ENCODE results near the gene AMOTL2.

Gene AMOTL2

DNA sequence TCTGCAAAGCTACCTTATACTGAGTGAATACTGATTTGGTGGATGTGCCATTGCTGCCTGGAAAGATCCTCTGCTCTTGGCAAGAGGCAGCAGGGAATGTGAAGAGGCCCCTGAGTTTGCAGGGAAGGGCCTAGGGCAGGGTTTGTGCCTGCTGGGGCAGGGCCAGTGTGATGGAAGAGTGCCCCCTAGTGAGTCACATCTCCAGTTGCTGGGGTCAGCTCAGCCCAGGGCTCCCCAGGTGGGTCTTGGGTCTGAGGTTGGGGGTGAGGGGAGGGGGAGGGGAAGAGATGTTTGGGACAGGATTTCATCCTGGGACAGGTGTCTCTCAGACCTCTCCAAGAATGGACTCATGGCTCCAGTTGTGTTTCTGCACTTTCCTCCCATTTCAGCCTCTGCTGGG is 4.1 kb upstream of the AMOTL2 start:
- no peak for DNase-seq

DNA sequence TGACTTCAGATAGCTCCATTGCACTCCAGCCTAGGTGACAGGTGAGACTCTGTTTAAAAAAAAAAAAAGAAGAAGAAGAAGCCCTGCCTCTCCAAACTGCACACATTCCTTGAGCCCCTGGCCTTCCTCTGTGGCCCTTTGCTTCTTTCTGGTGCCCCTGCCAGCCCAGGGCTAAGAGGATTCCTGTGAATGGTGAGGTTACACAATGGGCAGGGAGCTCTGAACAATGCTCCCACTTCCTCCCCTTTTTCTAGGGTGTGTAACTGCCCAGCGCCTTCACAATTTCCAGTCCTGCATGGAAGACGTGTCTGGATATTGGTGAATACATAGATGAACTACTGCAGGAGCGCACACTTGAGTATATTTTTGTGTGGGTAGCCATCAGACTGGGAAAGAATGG is 3.6 kb upstream of the AMOTL2 start:
- no peak for DNase-seq

DNA sequence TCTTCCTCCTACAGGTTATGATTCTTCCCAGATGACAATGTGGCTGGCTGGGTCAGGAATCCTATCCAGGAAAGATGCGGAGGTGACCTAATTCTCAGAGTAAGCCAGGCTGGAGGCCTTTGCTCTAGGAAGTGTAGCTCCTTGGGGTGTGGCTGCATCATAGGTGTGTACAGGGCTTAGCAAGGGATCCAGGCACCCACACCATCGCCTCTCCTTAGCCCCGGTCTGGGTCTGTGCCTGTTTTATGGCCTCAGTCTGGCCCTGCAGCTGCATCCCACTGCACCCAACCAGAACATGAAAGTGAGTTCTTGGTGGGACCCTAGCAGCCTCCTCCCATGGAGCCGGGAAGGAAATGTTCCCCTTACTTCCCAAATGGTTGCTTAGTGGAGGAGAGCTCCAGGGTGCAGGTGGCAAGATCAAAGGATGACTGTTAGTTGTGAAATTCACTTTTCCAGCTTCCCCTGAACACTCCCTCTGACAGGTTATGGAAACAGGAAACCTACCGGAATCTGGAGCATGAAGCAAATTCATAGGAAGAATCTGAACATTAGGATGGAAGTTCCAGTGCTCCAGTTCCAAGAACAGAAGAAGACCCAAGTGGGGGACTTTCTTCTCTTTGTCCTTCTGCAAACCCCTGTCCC is 2.7 kb upstream of the AMOTL2 start:
- DNase-seq, result peak; percentile 48

DNA sequence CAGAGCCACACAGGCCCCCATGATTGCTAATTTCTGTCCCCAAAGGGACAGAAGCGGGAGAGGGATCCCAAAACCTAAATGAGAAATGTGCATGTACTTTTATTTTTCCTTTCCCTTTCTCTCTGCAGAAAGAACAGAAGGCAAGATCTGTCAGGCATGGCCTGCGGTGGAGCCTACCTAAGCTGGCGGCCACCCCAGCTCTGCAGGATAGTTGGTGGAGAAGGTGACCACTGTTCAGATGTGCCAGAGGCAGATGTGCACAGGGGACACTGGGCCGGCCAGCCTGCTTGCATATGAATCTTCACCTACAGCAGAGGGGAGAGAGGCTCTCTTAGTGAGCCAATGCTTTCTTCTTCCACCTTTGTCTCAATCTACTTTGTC is 2.1 kb upstream of the AMOTL2 start:
- no peak for DNase-seq

DNA sequence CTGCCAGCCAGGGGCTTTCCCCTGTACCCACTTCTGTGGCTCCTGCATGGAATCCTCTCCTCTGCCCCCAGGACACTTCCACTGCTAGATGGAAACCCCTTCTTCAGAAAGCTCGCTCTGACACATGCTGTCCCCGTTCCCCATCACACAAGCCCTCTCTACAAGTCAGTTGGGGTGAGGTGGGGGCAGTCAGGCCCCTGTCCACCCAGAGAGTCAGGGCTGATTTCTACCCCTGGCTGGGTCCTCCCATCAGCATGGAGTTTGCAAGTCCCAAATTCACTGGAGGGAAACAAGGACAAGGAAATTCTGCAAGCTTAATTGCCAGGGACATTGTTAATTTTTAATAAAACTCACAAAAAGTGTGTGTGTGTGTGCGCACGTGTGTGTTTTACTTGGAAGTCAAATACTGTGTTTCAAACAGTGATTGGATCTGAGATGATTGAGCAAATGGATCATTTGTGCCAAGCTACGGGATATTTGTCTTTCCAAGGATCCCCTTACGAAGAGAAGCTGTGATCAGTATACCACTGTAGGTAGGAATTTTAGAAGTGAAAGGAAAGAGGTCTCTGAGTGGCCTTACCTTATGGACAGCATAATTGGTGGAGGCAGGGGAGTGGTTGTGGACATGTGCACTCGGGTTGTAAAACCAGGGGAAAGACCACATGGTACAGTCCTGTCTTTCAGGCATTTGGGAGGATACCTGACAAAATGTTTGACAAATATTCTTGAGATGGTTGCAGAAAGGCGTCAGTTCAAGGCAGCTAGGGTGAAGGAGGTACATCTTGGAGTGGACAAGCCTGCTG is 1.5 kb upstream of the AMOTL2 start:
- DNase-seq, result no peak

DNA sequence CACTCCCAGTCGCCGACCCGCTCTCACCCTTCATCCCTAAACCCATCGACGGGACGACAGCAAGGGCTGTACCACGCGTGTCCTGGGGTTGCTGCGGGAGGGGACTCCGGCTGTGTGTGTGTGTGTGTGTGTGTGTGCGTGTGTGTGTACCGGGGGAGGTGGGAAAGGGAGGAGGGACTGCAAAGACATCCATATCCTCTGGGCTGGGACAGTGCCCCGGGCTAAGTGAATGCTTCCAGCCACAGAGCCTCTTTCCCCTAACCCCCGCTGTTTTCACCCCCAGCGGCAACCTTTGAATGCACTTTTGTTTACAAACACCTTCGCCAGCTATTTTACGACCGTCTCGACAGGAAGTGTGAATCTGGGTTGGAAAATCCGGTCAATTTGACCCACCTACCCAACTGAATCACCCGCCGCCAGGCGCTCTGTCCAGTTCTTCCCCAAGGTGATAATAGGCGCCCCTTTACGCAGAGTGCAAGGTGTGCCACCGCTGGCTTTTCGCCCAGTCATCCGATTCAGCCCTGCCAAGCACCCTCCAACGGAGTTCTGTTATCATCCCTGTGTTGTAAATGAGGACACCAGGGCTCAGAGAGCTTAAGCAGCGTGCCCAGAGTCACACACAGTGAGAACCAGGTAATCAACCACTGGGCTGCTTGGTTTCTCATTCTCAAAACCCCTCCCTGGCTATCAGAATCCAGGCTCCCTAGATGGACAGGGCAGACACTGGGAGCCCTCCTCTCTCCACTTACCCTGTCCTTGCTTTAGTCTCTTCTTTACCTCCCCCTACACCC is 739 bp upstream of the AMOTL2 start:
- DNase-seq, result no peak

DNA sequence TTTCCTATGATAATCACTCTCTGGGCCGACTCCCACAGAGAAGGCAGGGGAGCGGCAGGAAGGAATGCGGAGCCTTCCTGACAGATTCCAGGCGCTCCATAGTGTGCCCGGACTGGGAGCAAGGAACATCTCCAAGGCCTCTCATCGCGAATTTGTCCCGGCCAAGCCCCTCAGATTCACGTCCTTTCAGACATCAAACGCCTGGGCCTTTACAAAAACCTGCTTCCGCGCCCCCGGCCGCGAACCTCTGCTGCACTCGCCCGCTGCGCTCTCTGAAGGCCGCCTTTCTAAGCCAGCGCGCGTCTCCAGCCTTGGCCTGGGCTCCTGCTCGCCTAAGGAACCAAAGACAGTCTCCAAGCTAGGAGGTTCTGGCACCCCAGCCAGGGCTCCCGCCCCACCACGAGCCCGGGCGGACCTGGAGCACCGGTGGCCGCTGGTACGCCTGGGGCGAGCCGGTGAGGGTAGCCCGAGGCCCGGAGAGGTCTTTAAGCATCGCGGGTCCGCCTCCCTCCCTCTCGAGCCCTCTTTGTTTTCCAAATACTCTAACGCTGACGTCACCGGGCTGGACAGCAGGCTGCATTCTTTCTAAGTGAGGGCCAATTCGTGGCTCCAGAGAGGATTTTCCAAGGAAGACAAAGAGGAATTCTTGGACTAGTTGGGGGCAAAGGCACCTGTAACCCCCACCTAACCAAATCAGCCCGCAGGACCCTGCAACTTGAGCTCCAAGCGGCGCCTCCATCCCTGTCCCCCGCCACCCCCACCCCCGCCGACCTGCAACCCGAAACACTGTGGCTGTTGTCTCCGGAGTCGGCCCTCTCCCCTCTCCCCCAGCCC is 759 bp downstream of the AMOTL2 start:
- DNase-seq, result no peak

DNA sequence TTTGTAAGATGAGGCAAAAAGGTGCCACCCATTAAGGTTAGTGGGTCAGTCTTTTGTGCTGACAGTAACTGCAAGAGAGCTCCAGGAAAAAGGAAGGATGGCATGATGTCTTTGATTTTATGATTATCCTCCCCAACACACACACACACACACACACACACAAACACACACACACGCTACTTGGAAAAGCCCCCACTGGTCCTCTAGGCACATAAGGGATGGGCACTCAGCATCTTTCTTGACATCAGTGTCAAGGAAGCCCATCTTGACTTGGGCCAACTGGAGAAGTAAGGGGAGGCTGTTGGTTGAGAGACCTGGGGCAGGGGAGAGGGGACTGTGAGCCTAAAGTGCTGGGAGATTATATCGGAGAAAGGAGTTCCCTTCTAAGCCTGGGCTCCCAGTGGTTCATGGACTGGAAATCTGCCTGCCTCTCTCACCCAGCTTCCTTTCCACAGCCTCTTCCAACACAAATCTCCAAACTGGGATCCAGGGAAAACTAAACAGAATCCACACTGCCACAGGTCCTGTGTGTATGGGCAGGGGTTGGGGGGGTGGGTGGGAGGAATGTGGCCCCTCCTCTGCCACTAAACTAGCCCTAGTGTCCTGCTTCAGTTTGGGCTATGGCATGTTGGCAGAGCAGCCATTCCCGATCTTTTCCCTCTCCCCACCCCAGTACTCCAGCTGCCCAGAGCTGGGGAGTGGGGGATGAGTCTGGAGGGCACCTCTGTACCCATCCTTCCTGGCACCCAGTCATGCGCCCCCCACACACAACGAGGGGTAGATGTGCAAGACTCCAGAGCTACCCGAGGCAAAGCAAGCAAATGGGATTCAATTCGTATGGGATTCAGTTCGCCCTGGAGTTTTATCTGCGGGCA is 1.6 kb downstream of the AMOTL2 start:
- no peak for DNase-seq

DNA sequence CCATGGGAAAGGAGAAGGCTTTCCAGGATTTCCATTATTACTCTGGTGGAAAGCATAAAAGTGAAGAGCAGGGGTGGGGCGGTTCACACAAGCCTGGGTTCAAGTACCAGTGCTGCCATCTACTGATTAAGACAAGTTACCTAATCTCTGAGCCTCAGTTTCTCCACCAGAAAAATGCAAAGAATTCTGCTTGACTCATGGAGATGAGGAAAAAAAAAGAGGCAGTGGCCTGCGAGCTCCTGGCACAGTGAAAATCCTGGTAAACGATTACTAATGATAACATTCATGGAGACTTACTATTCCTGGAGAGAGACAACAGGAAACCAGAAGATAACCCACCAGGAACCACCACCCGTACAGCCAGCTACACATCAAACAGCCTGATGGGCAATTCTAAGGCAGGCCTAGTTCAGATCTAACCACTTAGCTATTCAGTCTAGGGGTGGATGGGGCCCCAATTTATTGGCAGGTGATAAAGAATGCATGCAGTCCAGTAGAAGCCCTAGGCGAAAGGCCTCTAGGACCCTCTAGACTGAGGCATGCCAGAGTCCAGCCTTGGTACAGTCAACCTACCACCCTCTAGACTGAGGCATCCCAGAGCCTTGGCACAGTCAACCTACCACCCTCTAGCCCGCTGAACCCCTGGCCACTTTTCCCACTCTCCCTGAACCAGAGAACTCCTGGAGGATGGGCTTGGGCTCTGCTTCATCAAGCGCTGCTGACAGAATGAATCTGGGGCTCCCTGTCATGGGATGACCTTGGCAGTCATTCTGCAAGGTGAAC is 2.5 kb downstream of the AMOTL2 start:
- no peak for DNase-seq

DNA sequence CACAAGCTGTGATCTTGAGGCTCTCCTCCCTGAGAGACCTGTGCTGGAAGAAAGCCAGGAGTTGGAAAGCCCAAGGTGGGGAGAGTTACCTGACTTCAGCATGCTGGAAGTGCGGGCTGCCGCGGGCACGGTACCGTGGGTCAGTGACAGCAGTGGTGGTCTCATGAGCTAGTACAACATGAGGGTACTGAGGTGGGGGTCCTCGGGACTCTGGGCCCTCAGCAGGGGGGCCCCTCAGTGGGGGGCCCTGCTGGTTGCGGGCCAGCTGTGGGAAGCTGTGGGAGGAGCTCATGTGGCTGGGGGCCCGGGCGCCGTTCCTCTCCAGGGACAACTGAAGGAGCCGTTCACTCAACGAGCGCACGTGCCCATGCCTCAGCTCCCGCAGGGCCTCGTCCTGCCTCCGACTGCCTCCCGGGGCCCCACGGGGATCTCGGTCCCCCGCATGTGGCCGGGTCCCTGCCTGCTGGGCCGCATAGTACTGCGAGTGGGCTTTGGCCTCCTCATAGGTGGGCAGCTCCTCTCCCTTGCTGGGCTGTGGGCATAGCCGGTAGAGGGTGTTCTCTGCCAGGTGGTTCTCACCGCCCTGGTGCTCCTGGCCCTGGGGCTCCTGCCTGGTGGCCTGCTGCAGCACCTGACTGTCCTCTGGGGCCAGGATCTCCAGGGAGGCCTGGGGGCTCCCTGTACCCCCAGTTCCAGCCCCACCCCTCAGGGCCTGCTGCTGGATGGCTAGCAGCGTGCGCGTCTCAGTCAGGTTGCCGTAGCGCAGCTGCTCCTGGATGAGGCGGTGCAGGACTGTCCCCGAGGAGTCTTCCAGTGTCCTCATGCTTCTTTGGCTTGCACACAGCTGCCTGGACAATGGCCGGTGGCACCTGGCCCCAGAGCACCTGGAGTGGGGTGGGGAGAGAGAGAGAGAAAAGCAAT is 3.4 kb downstream of the AMOTL2 start:
- DNase-seq, result no peak

DNA sequence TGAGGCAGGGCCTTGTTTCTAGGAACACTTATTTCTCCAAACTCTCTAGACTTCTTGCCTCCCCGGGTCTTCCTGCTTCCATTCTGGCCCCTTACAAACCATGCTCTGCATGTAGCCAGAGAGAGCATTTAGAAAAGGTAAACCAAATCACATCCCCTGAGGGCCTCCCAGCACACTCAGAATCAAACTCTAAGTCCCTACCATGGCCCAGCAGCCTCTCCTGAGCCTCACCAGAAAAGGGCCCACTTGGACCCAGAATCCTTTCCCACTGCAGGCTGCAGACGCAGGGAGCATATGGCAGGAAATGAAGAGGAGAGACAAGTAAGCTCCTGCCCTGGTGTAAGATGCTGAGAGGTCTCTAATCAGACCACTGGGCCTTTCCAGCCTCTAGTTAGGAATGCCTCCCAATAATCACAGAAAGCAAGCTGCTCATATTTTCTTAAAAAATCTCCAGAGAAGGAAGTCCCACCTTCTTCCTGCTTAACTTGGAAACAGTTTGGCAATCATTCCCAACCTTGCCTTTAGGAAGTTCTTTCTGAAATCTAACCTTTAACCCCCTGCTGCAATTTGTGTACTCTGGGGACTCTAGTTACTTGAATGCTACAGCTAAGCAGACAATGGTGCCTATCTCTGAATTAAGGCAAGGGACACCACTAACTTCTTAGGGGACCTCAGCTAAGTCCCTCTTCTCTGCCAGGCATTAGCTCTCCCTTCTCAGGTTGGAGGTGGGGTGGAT is 4.2 kb downstream of the AMOTL2 start:
- no peak for DNase-seq

DNA sequence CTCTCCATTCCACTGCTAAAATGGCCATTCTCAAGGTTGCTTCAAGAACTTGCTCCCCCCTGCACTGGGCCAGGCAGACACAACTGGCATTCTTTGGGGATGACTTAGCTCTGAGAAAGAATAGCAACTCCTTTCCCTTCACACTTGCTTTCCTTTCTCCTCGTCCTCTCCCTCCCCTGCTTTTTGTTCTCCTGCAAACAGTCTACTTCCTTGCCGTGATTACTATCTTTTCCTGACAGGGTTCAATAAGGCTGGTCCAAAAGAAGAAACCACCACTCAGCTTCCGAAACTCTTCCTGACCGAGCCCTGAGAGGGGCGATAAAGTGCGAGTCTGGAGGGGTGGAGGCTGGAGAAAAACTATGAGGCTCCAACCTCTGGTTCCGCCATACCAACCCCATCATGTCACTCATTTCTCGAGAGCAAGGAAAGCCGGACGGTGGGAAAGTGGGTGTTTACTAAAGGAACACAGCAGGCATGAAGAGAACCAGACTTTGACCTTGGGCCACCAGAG is 5.0 kb downstream of the AMOTL2 start:
- no peak for DNase-seq

DNA sequence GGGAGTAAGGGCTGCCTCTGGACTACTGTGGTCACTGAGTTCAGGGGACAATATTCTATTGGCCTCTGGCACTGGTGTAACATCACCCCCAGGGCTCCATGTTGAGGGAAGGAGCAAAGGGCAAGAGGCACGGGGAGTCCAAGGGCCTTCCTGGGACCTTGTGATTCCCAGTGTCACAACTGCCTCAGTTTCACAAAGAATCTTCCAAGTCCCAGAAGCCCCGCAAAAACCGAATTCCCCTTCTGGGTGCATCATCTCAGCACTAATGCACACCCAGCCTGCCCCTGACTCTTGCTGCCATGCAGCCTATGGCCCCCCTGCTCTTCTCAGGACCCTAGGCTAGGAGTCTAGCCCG is 5.5 kb downstream of the AMOTL2 start:
- no peak for DNase-seq

DNA sequence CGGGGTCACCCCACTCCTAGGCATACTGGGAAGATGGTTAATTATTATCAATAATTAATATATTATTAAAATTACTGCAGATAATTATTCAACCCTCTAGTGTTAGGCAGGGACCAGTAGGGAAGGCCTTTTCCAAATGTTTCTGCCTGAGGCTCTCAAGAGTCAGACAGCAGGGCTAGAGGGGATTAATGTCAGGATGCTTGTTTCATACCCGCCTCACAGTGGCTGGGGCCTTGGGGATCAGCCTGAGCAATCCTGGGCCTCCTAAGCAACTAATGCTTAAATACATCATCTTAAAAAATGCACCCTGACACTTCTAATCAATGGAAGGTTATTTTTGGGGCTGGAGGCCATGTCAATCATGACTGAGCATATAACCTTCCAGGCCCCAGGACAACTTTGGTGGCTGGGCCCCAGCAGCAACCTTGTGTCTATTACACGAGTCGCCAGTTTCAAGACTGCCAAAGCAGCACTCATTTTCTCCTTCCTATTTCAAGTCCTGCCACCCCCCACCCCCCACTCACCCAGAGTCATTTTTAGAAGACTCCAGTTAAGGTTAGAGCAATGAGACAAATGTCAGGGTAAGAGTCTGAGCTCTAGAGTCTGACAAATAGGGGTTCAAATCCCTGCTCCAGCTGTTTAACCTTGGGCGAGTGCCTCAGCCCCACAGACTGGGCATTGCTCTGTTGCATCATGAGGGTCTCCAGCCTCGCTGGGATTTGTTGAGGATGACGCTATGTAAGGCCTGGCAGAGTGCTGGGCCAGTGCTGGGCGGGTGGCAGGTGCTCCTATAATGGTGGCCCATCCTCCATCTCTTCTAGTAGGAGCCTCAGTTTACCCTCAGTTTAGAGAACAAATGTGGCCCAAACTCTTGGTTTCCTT is 6.1 kb downstream of the AMOTL2 start:
- DNase-seq, result no peak

DNA sequence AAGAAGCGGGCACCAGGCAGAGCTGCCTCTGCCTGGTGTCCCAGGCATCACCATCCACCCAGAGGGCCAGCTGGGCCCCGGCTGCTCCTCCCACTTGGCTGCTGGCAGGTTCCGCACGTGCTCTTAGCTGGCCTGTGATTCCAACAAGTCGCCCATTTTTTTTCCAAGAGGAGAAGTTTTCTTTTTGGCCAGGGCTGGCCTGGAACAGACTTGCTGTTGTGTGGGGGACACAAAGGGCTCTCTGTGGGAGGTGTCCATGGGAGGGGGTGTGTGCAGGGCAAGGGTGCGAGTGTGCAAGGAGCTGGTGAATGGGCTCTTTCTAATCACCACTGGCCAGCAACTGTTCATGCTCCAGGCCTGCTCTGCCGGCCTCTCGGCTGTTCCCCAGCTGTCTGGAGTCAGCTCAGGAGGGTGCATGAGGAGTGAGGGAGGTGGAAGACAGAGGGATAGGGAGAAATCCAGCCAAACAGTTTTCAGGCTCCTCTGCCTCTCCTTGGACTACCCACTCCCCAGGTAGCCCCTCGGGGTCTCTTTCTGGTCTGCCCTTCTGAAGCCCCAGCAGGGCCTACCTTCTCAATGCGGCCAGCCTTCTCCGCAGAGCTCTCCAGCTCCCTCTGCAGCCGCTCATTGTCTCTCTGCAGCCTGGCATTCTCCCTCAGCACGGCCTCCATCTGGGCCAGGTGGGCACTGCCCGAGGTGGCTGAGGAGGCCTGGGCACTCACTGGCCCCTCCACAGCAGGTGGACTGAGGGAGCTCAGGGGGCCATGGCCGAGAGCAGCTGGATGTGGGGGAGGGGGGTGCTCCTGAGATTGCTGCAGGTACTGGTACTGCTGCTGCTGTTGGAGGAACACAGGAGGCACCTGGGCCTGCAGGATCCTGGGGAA is 7.1 kb downstream of the AMOTL2 start:
- DNase-seq, result no peak

DNA sequence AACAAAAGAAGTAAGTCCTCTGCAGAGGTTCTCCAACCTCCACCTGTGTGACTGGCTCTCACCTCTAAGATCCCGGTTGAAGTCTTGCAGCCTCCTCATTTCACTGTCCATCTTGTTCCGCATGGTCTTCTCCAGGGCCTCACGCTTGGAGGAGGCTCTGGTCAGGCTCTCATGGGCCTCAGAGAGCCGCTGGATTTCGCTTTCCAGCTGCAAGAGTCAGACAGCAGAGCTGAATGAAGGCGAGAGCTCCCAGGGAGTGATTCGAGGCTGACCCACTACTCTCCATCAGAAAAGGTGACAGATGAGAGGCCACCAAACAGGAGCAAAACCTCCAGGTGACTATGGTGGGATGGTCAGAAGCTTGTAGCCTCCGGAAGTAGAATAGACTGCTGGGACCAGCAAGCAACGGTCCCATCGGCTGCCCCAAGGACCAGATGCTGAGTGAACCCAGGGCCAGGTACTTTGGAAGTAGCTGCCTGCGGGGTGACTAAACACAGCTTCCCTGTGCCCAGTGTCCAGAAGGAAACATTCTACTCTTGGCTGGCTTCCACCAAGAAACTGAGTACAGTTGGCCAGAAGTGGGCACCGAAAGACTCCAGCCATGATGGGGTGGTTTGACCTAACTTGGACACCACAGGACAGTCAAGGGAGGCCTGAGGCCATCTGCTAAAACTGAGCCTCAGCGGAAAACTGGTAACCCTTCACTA is 7.9 kb downstream of the AMOTL2 start:
- DNase-seq, result no peak

DNA sequence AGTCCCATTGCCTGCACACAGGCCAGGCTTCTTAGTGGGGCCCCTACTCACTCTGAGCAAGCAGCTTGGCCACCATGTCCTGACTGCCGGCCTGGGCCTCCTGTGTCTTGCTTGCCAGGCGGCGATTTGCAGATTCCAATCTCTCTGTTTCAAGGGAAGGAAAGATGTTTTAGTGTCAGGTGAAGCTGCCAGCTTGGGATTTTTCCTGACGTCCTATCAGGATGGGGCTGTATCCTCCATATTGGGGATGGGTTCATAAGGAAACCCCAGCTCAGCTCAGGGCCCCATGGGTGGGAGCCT is 8.5 kb downstream of the AMOTL2 start:
- DNase-seq, result no peak
